GM23338 (cell line): ENCODE results near the gene DAAM1.

Source experiments
- CREB1 ChIP-seq: fragments of 250-450 bp; sonication (Bioruptor Pico); IDR thresholded peaks from 2 replicates; pipeline ENCODE4 v1.5.0; 2020; ENCODE audit warnings: low read depth, mild to moderate bottlenecking, moderate library complexity
- EZH2 ChIP-seq: fragments of 200-600 bp; sonication (generic); IDR thresholded peaks from one replicate; pipeline ENCODE4 v1.8.0; 2017; ENCODE audit warnings: antibody characterized with exemption, mild to moderate bottlenecking, low read depth; ENCODE audit not compliant: unreplicated experiment
- JUNB ChIP-seq: IDR thresholded peaks from one replicate; pipeline ENCODE4 v1.6.1; 2016; ENCODE audit warnings: antibody characterized with exemption; ENCODE audit not compliant: unreplicated experiment
- POLR2AphosphoS5 ChIP-seq: IDR thresholded peaks from 2 replicates; pipeline ENCODE4 v1.6.1; 2016; ENCODE audit warnings: antibody characterized with exemption, low read depth
- STAT1 ChIP-seq: IDR thresholded peaks from one replicate; pipeline ENCODE4 v1.6.1; 2016; ENCODE audit warnings: antibody characterized with exemption; ENCODE audit not compliant: unreplicated experiment
- TF ChIP-seq, protein P1 (sequence below), 2 experiments: fragments of 200-600 bp in 1 of 2; sonication (generic) in 1 of 2; conservative IDR thresholded peaks; 2 replicates each; pipeline versions ENCODE4 v1.5.1 to v1.6.1; 2016 to 2017; ENCODE audit warnings: antibody characterized with exemption in 2 of 2, low read depth in 2 of 2, mild to moderate bottlenecking in 2 of 2, moderate library complexity in 1 of 2

DNA sequence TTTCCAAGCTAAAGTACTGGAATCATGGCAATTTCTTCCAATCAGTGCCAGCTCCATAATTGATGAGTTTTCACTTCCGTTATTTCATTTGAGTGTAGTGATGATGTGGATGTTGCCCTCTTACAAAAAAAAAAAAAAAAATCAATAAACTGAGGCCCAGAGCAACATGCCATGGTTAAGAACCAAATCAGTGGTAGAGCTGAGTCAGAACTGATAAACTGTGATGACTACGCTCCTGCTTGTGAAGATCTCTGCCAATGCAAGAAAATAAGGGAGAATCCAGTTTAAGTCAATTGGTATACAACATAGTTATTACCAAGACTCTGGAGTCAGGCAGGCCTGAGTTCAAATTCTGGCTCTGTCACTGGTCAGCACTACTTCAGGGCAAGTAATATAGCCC, 174.0 kb downstream of the DAAM1 start:
- TF ChIP-seq, protein P1, sequence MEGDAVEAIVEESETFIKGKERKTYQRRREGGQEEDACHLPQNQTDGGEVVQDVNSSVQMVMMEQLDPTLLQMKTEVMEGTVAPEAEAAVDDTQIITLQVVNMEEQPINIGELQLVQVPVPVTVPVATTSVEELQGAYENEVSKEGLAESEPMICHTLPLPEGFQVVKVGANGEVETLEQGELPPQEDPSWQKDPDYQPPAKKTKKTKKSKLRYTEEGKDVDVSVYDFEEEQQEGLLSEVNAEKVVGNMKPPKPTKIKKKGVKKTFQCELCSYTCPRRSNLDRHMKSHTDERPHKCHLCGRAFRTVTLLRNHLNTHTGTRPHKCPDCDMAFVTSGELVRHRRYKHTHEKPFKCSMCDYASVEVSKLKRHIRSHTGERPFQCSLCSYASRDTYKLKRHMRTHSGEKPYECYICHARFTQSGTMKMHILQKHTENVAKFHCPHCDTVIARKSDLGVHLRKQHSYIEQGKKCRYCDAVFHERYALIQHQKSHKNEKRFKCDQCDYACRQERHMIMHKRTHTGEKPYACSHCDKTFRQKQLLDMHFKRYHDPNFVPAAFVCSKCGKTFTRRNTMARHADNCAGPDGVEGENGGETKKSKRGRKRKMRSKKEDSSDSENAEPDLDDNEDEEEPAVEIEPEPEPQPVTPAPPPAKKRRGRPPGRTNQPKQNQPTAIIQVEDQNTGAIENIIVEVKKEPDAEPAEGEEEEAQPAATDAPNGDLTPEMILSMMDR (conservative IDR thresholded peaks at IDR 0.05; ENCODE audit: low read depth in 2 of 2) = no peak
- no peak for TF ChIP-seq CREB1 (CRISPR knock-in tag)
- no peak for TF ChIP-seq EZH2
- TF ChIP-seq STAT1 = no peak
- TF ChIP-seq POLR2AphosphoS5 = no peak
- no peak for TF ChIP-seq JUNB
